ENCODE results near the gene PARK7.

The PARK7 gene

GRCh38 chr1:8011016-8011415 lies 49.5 kb downstream of the PARK7 start:
- Histone ChIP-seq H3K36me3 (ENCODE audit: insufficient read depth) (no peaks in the 10 kb centered on the region), H3K4me2 (no peak overlapping the region), H2AFZ (ENCODE audit: low read depth) (no peak overlapping the region), H3K79me2 (ENCODE audit: insufficient read depth, low read depth) (no peaks in the 10 kb centered on the region), H3K4me3 (IDR thresholded peaks at IDR 0.05; ENCODE audit: insufficient read depth, low read depth, low read length) (no peak overlapping the region), H4K20me1 (ENCODE audit: insufficient read depth) (no peaks in the 10 kb centered on the region), H3K9ac (no peak overlapping the region), H3K4me1 (ENCODE audit: low read depth, poor library complexity, severe bottlenecking) (peaks cover 3% of the 10 kb centered on the region), H3K27ac (no peak overlapping the region), H3K27me3 (ENCODE audit: insufficient read depth, low read depth) (no peaks in the 10 kb centered on the region)
- TF ChIP-seq, protein P1, sequence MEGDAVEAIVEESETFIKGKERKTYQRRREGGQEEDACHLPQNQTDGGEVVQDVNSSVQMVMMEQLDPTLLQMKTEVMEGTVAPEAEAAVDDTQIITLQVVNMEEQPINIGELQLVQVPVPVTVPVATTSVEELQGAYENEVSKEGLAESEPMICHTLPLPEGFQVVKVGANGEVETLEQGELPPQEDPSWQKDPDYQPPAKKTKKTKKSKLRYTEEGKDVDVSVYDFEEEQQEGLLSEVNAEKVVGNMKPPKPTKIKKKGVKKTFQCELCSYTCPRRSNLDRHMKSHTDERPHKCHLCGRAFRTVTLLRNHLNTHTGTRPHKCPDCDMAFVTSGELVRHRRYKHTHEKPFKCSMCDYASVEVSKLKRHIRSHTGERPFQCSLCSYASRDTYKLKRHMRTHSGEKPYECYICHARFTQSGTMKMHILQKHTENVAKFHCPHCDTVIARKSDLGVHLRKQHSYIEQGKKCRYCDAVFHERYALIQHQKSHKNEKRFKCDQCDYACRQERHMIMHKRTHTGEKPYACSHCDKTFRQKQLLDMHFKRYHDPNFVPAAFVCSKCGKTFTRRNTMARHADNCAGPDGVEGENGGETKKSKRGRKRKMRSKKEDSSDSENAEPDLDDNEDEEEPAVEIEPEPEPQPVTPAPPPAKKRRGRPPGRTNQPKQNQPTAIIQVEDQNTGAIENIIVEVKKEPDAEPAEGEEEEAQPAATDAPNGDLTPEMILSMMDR (conservative IDR thresholded peaks at IDR 0.05; ENCODE audit: low read depth, low read length): no peak

DNA sequence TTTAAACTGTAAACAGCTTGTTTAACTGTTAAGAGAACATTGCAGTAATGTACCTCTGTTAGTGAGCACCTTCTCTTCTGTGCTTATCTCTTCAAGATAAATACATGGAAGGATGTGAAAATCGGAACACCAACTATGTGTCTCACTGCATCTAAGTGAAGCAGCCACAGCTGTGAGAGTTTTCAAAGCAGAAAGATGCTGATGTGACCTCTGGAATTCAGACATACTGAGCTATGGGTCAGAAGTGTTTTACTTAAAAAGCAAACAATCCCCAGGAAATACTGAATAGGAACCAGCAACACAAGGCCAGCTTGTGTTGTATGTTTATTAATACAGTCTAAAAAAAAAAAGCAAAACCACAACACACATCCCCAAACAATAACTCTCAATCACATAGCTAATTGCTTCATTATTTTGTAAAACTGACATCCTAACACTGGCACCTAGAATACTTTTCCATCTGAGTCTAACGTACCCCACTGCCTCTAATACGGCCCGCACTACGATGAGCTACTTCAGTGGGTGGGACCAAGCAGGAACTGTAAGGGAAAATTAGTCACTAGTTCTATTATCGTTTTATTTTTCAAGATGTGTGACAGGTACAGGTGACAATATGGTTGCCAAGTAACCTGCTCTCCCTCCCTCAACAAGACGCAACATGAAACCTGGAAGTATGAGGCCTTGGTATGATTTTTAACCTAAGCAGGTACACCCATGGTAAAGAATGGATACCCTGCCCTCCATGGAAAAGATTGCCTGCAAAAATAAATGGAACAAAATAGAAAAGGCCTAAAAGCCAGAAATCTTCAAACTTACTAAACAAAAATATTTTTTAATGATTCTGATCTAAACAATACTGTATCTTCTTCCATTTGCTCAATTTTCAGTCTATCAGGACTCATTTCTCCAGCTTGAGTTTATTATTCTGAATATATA lies 50.7 kb downstream of the PARK7 start:
- H3K4me1 ChIP-seq (ENCODE audit: low read depth, poor library complexity, severe bottlenecking): peaks cover 3% of the 10 kb centered on the region
- H3K9ac ChIP-seq: no peak overlapping the region
- H3K4me3 ChIP-seq (IDR thresholded peaks at IDR 0.05; ENCODE audit: insufficient read depth, low read depth, low read length): no peak overlapping the region
- no peaks in the 10 kb centered on the region for H3K27me3 ChIP-seq (ENCODE audit: insufficient read depth, low read depth)
- H3K36me3 ChIP-seq (ENCODE audit: insufficient read depth): no peaks in the 10 kb centered on the region
- H3K27ac ChIP-seq: no peak overlapping the region
- TF ChIP-seq, protein P1 (conservative IDR thresholded peaks at IDR 0.05; ENCODE audit: low read depth, low read length): no peak
- no peaks in the 10 kb centered on the region for H3K79me2 ChIP-seq (ENCODE audit: insufficient read depth, low read depth)
- no peak overlapping the region for H2AFZ ChIP-seq (ENCODE audit: low read depth)
- H3K4me2 ChIP-seq: no peak overlapping the region
- H4K20me1 ChIP-seq (ENCODE audit: insufficient read depth): no peaks in the 10 kb centered on the region

- TF ChIP-seq, protein P1 (conservative IDR thresholded peaks at IDR 0.05; ENCODE audit: low read depth, low read length): no peak
- Histone ChIP-seq H3K4me2 (no peak overlapping the region), H3K27ac (no peak overlapping the region), H3K4me3 (IDR thresholded peaks at IDR 0.05; ENCODE audit: insufficient read depth, low read depth, low read length) (no peak overlapping the region), H4K20me1 (ENCODE audit: insufficient read depth) (no peaks in the 10 kb centered on the region), H3K4me1 (ENCODE audit: low read depth, poor library complexity, severe bottlenecking) (peaks cover 3% of the 10 kb centered on the region), H3K27me3 (ENCODE audit: insufficient read depth, low read depth) (no peaks in the 10 kb centered on the region), H3K79me2 (ENCODE audit: insufficient read depth, low read depth) (no peaks in the 10 kb centered on the region), H3K36me3 (ENCODE audit: insufficient read depth) (no peaks in the 10 kb centered on the region), H3K9ac (no peak overlapping the region), H2AFZ (ENCODE audit: low read depth) (no peak overlapping the region)
These were observed 51.4 kb downstream of the PARK7 start for GRCh38 chr1:8012955-8013354.

- TF ChIP-seq, protein P1 (conservative IDR thresholded peaks at IDR 0.05; ENCODE audit: low read depth, low read length): no peak
- Histone ChIP-seq H3K4me1 (ENCODE audit: low read depth, poor library complexity, severe bottlenecking) (peaks cover 3% of the 10 kb centered on the region), H3K27me3 (ENCODE audit: insufficient read depth, low read depth) (no peaks in the 10 kb centered on the region), H2AFZ (ENCODE audit: low read depth) (no peak overlapping the region), H4K20me1 (ENCODE audit: insufficient read depth) (no peaks in the 10 kb centered on the region), H3K4me2 (no peak overlapping the region), H3K36me3 (ENCODE audit: insufficient read depth) (no peaks in the 10 kb centered on the region), H3K27ac (no peak overlapping the region), H3K79me2 (ENCODE audit: insufficient read depth, low read depth) (no peaks in the 10 kb centered on the region), H3K4me3 (IDR thresholded peaks at IDR 0.05; ENCODE audit: insufficient read depth, low read depth, low read length) (no peak overlapping the region), H3K9ac (no peak overlapping the region)
These were observed 51.9 kb downstream of the PARK7 start for GRCh38 chr1:8013399-8013798.

Measured in KMS-11 (cell line).